GM18951 (cell line): Measurements from ENCODE around the gene TIPRL.
"Not testable (repeated sequence)": the region's sequence is repeated elsewhere in the genome, so short reads cannot be mapped to it uniquely, and the experiment has no call there.

ENCODE experiments used
- POLR2A ChIP-seq: IDR thresholded peaks from 4 replicates; pipeline ENCODE4 v1.6.1; 2011; ENCODE audit warnings: mild to moderate bottlenecking; ENCODE audit not compliant: insufficient read length, insufficient read depth; ENCODE audit errors: extremely low read depth
- in situ Hi-C: fragments of 300-500 bp; cut with MboI; formaldehyde crosslinking; loops from one replicate; pipeline ENCODE4 v1.12.0; 2022; ENCODE audit warnings: low sequenced_read_pairs, mixed read lengths, inconsistent platforms; ENCODE audit not compliant: unreplicated experiment

TIPRL gene

GRCh38 chr1:168167806-168168205, 11.0 kb upstream of the TIPRL start:
- TF ChIP-seq POLR2A = no peak
- in situ Hi-C loops = no loop called here

DNA sequence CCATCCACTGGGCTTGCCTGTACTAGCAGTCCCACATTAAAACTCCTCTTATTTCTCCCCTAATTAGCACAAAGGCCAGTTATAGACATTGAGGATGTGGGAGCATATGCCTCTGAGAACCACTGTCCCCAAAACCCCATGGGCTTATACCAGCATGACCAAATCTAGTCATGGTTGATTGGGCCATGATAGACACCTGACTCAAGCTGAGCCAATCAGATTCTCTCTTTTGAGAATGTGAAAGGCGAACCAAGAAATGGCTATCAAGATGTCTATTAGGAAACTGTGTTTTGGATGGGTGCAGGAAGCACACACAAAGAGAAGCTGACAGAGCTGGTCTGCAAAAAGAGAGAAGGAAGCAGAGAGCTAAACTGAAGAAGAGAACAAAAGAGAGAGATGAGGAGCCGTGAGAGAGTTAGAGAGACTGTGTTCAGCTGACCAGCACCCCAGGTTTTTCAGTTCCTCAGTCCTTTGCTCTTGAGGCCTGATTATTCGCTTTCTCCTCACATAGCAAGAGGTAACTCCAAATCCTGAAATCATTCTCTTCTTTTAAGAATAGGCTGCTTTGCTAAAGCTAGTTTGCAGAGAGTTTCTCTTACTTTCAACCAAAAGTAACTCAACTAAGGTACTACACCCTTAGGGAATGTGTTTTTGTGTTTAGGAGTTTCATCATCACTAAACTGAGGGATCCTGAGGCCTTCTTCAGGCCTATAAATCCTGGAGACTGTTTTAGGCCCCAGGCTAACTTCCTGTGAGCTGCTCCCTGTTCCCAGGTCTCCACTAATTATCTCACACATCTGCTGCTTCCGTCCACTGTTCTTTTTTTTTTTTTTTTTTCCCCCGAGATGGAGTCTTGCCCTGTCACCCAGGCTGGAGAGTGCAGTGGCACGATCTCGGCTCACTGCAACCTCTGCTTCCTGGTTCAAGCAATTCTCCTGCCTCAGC, 7.9 kb upstream of the TIPRL start:
- in situ Hi-C loops = no loop called here
- TF ChIP-seq POLR2A = no peak

DNA sequence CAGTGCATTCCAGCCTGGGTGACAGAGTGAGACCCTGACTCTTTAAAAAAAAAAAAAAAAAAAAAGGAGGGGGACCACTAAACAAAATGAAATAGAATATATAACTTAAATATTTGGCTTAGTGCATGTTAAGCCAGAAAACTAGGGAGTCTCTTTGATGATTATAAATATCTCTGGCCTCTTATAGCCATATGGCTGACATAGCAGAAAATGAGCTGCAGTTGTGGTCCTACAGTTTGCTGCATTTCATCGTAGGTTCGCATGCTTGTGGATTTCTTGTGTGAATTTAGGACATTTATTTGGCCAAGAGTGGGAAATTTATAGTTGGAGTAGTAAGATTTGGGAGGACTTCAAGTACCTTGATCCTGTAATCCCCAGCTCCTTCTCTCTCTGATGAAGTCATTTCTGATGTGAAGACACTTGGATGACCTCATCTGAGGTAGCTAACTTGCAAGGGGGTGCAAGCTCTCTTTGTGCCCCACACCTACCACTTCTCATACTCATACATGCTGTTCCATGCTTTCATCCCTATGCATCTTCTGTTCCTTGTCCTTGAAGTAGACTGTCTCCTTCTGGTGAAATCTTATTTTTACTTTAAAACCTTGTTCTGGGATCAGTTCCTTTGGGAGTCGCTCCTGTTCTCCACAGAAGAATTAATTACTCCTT, 6.4 kb upstream of the TIPRL start:
- in situ Hi-C loops = no loop called here

GRCh38 chr1:168178227-168178637, 530 bp upstream of the TIPRL start:
- TF ChIP-seq POLR2A = no peak
- in situ Hi-C loops = no loop called here

More for the DNA sequence above, 6.4 kb upstream of the TIPRL start:
- TF ChIP-seq POLR2A = no peak

DNA sequence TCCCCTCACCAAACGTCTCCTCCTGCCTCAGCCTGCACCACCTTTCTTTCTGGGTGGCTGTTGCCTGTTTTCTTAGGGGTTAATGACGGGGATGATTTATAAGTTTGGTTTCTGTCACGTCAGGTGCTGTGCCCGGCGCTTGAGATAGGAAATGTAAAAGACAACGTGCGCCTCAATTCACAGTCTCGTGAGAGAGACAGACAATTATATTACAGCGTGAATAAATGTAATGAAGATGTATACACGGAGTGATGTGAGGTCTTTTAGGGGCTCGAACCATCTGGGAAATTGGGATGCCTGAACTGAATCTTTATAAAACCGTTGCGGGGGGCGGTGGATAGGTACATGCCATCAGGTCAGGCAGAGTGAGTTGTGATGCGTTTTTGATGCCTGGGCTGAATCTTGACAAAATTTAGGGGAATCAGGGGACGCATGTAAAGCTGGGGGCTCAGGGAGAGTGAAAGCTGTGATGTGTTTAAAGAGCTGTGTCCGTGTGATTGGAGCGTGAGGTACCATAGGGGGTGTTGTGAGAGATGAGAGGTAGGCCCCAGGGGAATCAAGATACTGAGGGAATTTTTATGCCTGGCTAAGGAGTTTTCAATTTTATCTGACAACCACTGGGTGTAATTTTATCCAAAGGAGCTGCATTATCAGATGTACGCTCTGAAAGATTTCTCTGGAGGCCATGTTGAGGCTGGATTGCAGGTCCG, 831 bp downstream of the TIPRL start:
- TF ChIP-seq POLR2A = no peak
- in situ Hi-C loops = no loop called here

DNA sequence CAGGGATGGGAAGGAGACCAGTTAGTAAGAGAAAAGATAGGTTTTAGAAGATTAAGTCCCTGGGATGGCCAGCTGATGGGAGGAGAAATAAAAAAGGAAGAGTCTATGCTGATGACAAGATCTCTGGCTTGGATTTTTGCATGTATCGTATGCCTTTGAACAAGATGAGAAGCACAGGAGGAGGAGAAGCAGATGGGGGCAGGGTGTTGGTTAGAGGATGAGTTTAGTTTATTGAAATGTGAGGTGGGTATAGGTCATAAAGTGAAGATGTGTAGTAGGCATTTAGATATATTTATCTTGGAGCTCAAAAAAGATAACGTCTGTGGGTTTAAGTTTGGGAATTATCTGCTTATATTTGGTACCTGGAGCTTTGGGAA, 1.4 kb downstream of the TIPRL start:
- in situ Hi-C loops = no loop called here

GRCh38 chr1:168181063-168181720, 2.4 kb downstream of the TIPRL start:
- in situ Hi-C loops = not testable (repeated sequence)

More for the DNA sequence above, 1.4 kb downstream of the TIPRL start:
- TF ChIP-seq POLR2A = no peak

GRCh38 chr1:168187177-168187576, 8.4 kb downstream of the TIPRL start:
- in situ Hi-C loops = no loop called here
- no peak for TF ChIP-seq POLR2A

DNA sequence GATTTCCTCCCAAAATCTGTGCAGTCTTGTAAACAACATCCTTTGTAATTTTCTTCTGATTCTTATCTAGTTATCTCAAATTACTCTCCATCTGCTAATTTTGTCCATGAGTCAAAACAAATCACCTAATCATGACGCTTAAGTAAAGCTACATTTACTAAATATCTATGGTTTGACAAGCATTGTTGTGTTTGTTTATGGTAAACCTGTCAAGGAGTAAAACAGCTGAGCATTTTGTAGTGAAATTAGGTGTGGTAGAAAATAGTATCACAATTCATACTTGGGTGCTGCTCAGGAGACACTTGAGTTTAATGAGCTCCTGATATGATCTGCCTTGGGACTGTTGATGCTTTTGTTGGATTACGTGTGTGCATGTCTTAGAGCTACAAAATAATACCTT, 11.6 kb downstream of the TIPRL start:
- in situ Hi-C loops = no loop called here
- no peak for TF ChIP-seq POLR2A

DNA sequence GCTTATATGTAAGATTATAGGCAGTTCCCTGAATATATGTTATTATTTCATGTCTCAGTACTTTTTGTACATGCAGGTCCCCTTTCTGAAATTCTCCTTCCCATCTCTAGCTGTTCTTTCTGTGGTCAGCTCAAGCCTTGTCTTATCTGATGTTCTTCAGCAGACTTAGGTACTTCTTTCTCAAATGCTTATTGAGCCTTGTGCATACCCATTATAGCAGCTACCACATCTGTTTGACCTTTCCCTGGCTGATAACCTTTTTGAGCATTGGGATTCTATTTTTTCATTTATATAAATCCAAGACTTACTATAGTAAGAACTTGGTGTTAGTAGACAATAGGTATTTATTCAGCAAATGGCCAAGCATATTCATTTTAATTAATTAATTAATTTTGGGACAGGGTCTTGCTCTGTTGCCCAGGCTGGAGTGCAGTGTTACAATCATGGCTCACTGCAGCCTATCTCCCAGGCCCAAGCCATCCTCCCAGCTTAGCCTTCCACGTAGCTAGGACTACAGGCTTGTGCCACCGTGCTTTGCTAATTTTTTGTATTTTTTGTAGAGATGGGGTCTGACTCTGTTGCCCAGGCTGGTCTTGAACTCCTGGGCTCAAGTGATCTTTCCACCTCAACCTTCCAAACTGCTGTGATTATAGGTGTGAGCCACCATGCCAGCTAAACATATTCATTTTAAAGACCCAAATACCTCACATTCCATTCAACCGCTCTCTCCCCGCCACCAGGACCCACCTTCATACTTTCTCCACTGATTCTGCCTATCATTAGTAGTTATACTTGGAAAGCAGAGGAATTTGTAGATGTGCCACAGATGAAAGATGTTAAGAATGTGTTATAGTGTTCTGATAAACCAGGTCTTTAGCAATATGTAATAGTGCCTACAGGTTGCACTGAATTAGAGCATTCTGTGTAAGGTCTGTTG, 16.7 kb downstream of the TIPRL start:
- TF ChIP-seq POLR2A = no peak
- in situ Hi-C loops = no loop called here

DNA sequence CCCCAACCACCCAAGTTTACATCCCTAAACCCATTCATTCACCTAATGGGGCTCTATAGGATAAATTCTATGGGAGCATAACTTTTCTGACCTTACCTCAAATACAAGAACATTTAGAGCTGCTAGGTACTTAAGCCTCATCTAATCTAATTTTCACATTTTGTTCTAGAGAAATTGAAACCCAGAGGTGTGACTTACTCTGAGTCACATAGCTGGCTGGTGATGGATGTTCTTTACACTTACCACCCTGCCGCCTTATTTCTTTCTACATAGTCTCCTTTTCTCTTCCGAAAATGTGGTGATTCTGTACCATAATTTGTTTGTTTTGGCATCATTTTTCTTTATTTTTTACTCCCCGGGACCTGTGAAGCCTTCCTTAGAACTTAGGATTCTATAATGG, 20.3 kb downstream of the TIPRL start:
- in situ Hi-C loops = no loop called here
- no peak for TF ChIP-seq POLR2A
